ENCODE measurements around the gene OAS2.

Gene OAS2

DNA sequence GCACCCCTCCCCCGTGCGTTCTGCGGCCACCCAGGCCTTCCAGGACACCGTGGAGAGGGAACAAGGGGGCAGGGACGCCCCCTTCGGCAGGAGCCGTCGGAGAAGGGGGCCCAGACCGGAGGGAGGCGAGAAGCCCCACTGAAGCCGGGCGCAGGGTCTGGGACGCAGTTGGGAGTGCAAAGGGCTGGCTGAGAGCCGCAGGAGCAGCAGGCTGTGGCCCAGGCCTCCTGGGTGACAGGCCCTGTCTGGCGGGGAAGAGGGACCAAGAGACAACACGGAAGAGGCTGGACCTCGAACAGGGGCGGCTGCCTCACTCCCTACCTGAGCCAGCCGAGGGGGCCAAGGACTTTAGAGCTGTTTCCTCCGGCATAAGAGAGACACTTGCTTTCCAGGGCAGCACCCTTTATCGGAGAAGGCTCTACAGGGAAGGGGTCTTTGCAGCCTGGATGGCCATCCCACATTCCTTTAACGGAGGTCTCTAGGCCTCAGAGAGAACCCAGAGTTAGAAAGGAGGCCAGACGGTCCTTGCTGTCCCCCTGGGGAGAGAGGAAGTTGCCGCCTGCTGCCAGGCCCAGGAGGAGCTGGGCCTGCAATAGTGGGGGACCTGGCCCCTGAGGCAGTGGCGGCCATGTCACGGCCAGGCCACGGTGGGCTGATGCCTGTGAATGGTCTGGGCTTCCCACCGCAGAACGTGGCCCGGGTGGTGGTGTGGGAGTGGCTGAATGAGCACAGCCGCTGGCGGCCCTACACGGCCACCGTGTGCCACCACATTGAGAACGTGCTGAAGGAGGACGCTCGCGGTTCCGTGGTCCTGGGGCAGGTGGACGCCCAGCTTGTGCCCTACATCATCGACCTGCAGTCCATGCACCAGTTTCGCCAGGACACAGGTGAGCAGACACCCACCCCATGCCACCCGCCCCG lies 79.5 kb downstream of the OAS2 start:
- H3K4me1 ChIP-seq (ENCODE audit: insufficient read depth, low read length, severe bottlenecking): peaks cover 73% of the 10 kb centered on the region
- H3K27ac ChIP-seq (ENCODE audit: low read depth, low read length, poor library complexity, severe bottlenecking): peak overlapping the region; percentile 99
- H3K4me2 ChIP-seq (ENCODE audit: low read length): peak overlapping the region; percentile 97
- peaks cover 59% of the 10 kb centered on the region for H3K36me3 ChIP-seq (ENCODE audit: insufficient read depth, low read length)
- peak overlapping the region; percentile 73 for H3K4me3 ChIP-seq (ENCODE audit: low read depth, low read length, poor library complexity, severe bottlenecking)
- H3K79me2 ChIP-seq (ENCODE audit: insufficient read depth, low read length): peaks cover 68% of the 10 kb centered on the region
- no peaks in the 10 kb centered on the region for H4K20me1 ChIP-seq (ENCODE audit: insufficient read depth, low read length)
- H3K9me2 ChIP-seq (ENCODE audit: low read depth, low read length): no peaks in the 10 kb centered on the region
- peaks cover 4% of the 10 kb centered on the region for H3F3A ChIP-seq (ENCODE audit: insufficient read depth, low read length)
- H3K9me3 ChIP-seq (ENCODE audit: low read length): no peaks in the 10 kb centered on the region
- H3K27me3 ChIP-seq (ENCODE audit: insufficient read depth, low read length): no peaks in the 10 kb centered on the region
- no peak overlapping the region for H2AFZ ChIP-seq (ENCODE audit: low read length)
- TF ChIP-seq, protein P1, sequence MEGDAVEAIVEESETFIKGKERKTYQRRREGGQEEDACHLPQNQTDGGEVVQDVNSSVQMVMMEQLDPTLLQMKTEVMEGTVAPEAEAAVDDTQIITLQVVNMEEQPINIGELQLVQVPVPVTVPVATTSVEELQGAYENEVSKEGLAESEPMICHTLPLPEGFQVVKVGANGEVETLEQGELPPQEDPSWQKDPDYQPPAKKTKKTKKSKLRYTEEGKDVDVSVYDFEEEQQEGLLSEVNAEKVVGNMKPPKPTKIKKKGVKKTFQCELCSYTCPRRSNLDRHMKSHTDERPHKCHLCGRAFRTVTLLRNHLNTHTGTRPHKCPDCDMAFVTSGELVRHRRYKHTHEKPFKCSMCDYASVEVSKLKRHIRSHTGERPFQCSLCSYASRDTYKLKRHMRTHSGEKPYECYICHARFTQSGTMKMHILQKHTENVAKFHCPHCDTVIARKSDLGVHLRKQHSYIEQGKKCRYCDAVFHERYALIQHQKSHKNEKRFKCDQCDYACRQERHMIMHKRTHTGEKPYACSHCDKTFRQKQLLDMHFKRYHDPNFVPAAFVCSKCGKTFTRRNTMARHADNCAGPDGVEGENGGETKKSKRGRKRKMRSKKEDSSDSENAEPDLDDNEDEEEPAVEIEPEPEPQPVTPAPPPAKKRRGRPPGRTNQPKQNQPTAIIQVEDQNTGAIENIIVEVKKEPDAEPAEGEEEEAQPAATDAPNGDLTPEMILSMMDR (IDR thresholded peaks at IDR 0.05; ENCODE audit: low read length): no peak
- TF ChIP-seq EZH2 (IDR thresholded peaks at IDR 0.05; ENCODE audit: borderline replicate concordance, low read length): no peak
- peak overlapping the region; percentile 85 for H3K9ac ChIP-seq (ENCODE audit: low read length)

- peaks cover 66% of the 10 kb centered on the region for H3K36me3 ChIP-seq (ENCODE audit: insufficient read depth, low read length)
- H3K4me1 ChIP-seq (ENCODE audit: insufficient read depth, low read length, severe bottlenecking): peaks cover 73% of the 10 kb centered on the region
- H3K27ac ChIP-seq (ENCODE audit: low read depth, low read length, poor library complexity, severe bottlenecking): peak overlapping the region; percentile 99
- H3K79me2 ChIP-seq (ENCODE audit: insufficient read depth, low read length): peaks cover 75% of the 10 kb centered on the region
- no peaks in the 10 kb centered on the region for H3K27me3 ChIP-seq (ENCODE audit: insufficient read depth, low read length)
- peak overlapping the region; percentile 73 for H3K4me3 ChIP-seq (ENCODE audit: low read depth, low read length, poor library complexity, severe bottlenecking)
- no peaks in the 10 kb centered on the region for H3K9me2 ChIP-seq (ENCODE audit: low read depth, low read length)
- peaks cover 4% of the 10 kb centered on the region for H3F3A ChIP-seq (ENCODE audit: insufficient read depth, low read length)
- no peaks in the 10 kb centered on the region for H4K20me1 ChIP-seq (ENCODE audit: insufficient read depth, low read length)
- no peak overlapping the region for H2AFZ ChIP-seq (ENCODE audit: low read length)
- H3K9ac ChIP-seq (ENCODE audit: low read length): peak overlapping the region; percentile 85
- TF ChIP-seq, protein P1 (IDR thresholded peaks at IDR 0.05; ENCODE audit: low read length): no peak
- TF ChIP-seq EZH2 (IDR thresholded peaks at IDR 0.05; ENCODE audit: borderline replicate concordance, low read length): no peak
- no peaks in the 10 kb centered on the region for H3K9me3 ChIP-seq (ENCODE audit: low read length)
- peak overlapping the region; percentile 97 for H3K4me2 ChIP-seq (ENCODE audit: low read length)
These were observed 80.2 kb downstream of the OAS2 start for GRCh38 chr12:113058553-113058952.

DNA sequence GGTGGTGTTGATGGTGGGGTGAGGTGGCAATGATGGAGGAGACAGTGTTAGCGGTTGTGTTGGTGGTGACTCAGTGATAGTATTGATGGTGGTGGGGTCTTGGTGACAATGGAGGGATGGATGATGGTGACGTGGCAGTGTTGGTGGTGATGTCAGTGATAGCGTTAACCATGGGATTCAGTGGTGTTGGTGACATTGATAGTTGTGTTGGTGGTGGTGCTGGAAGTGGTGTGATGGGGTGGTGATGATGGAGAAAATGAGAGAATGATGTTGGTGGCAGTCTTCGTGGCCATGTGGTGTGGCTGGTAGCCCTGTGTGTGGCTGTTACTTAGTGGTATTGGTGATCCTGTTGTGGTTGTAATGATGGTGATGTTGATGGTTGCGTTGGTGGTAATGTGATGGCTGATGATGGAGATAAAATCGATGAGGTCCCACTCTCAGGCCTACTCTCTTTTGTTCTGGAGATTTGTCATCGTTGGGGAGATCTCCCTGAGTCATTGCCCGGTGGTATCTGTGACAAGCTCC lies 80.8 kb downstream of the OAS2 start:
- no peak overlapping the region for H2AFZ ChIP-seq (ENCODE audit: low read length)
- H3K9me3 ChIP-seq (ENCODE audit: low read length): no peaks in the 10 kb centered on the region
- H3K9me2 ChIP-seq (ENCODE audit: low read depth, low read length): no peaks in the 10 kb centered on the region
- peak overlapping the region; percentile 97 for H3K4me2 ChIP-seq (ENCODE audit: low read length)
- peaks cover 72% of the 10 kb centered on the region for H3K36me3 ChIP-seq (ENCODE audit: insufficient read depth, low read length)
- H3K79me2 ChIP-seq (ENCODE audit: insufficient read depth, low read length): peaks cover 81% of the 10 kb centered on the region
- peaks cover 5% of the 10 kb centered on the region for H3F3A ChIP-seq (ENCODE audit: insufficient read depth, low read length)
- no peaks in the 10 kb centered on the region for H3K27me3 ChIP-seq (ENCODE audit: insufficient read depth, low read length)
- H3K27ac ChIP-seq (ENCODE audit: low read depth, low read length, poor library complexity, severe bottlenecking): peak overlapping the region; percentile 99
- no peaks in the 10 kb centered on the region for H4K20me1 ChIP-seq (ENCODE audit: insufficient read depth, low read length)
- H3K4me3 ChIP-seq (ENCODE audit: low read depth, low read length, poor library complexity, severe bottlenecking): peak overlapping the region; percentile 73
- H3K9ac ChIP-seq (ENCODE audit: low read length): peak overlapping the region; percentile 85
- peaks cover 75% of the 10 kb centered on the region for H3K4me1 ChIP-seq (ENCODE audit: insufficient read depth, low read length, severe bottlenecking)
- no peak for TF ChIP-seq EZH2 (IDR thresholded peaks at IDR 0.05; ENCODE audit: borderline replicate concordance, low read length)
- TF ChIP-seq, protein P1 (IDR thresholded peaks at IDR 0.05; ENCODE audit: low read length): no peak

All from OCI-LY1 (cell line).